Measurements from ENCODE around the gene ANKRD36C. TPM values are rescaled to one million over a fixed set of nuclear protein-coding genes. Genes with fewer than 3 reads are reported as not detected.
A peak's percentile ranks its signal among the peaks of the same experiment; 100 is the strongest.
"Not testable (repeated sequence)": the region's sequence is repeated elsewhere in the genome, so short reads cannot be mapped to it uniquely, and the experiment has no call there.

Gene ANKRD36C
- polyA plus RNA-seq, 3 donors = 12.0 to 16.4 (median 12.4) TPM

GRCh38 chr2:96009833-96010232, 18.2 kb upstream of the ANKRD36C start:
- DNase-seq (ENCODE audit: low read depth in 3 of 3, low spot score in 2 of 3) = not testable (repeated sequence)

DNA sequence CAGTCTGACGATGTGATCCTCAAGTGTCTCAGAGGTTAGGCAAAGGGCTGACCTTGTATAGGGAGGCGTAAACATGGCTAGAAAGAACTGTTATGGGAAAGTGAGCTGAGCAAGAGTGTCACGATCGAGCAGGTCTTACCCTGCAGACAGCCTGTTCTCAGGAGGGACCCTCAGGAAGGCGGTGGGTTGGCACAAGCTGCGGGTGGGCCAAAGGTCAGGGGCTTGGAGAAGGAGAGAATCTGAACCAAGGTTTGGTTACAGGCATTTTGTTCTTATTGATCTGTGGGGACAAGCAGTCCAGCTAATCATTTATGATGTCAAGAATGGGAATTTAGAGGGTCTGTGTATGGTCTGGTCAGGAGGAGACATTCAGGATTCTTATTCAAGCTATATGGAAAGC, 16.4 kb upstream of the ANKRD36C start:
- DNase-seq (ENCODE audit: low read depth in 3 of 3, low spot score in 2 of 3) = not testable (repeated sequence)

DNA sequence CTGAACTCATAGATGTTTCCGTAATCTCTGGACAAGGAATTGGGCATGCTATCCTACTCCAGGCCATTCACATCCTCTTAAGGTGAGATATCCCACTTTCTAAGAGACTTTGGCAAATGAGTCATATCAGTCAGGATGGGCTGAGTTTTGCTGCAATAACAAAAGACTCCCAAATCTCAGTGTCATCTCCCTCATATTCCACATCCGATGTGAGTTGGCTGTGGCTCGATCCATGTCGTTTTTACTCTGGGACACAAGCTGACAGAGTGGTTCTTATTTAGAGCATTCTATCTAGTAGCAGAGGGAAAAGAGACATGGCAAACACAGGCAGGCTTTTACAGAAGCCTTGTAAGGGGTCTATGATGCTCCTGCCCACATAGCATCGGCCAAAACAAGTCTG, 14.6 kb upstream of the ANKRD36C start:
- not testable (repeated sequence) for DNase-seq (ENCODE audit: low read depth in 3 of 3, low spot score in 2 of 3)

DNA sequence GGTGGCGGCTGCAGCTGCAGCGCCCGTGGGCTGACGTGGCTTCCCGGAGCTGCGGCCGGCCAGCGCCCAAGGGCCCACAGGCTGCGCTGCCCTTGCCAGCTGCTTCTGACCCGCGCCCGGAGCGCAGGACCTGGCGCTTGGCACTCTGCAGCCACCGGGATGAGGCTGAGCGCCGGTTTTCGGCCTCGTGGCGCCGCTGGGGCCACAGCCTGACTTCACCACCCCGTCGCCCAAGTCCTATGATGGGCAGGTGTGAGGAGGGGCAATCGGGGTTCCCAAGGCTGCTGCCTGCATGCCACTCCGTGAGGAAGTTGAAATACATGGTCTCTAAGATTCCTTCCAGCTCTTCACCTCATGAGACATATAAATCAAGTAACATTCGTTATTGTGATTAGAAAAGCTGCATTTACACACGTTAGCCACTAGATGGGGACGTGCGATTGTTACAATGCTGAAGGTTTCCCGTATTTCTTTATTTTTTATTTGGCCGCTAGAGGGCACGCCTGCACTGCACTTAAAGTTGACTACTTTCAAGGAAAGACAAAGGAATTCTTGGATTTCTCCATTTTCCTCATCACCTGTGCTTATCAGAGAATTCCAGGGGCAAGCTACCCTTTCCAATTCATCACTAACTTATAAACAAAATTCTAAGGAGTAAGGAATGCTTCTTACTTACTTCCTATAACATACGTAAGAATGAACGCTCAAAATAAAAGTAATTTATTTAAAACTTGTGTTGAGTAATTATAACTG, 1.1 kb upstream of the ANKRD36C start:
- peak in 1 of 3 donors; percentile 21 for DNase-seq (ENCODE audit: low read depth in 3 of 3, low spot score in 2 of 3)

DNA sequence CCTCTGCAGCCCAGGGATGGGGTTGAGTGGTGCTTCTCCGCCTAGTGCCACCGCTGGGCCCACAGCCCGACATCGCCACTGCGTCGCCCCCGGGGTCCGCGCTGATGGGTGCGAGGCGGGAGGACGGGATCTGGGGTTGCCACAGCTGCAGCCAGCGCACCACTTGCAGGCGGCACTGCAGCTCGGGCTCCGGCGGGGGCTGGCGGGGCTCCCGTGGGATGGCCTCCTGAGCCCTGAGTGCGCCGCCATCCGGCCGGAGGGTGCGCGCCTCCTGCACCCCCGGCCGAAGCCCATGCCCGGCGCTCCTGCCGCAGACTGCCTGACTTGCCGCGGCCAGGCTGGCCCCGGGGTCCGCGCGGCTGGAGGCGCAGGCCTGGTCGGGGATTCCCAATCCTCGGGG, 478 bp upstream of the ANKRD36C start:
- DNase-seq (ENCODE audit: low read depth in 3 of 3, low spot score in 2 of 3) = not testable (repeated sequence)

DNA sequence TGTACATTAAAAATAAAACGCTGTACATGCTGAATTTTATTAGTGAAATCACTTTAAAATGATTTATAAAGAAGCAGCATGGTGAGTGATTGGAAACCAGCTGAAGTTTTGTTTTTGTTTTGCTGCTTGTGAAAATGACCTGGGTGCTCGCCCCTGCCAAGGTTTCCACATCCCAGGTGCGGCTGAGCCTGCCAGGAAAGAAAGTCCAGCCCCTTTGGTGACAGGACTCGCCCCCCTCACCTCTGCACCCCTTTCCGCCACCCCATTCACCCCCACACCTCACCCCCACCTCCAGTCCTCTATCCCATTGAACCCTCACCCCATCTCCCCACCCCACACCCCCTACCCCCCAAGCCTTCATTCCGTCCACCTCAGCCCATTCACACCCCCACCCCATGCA, 740 bp downstream of the ANKRD36C start:
- not testable (repeated sequence) for DNase-seq (ENCODE audit: low read depth in 3 of 3, low spot score in 2 of 3)

- not testable (repeated sequence) for DNase-seq (ENCODE audit: low read depth in 3 of 3, low spot score in 2 of 3)
Measured at GRCh38 chr2:95951662-95952061, 40.0 kb downstream of the ANKRD36C start.

DNA sequence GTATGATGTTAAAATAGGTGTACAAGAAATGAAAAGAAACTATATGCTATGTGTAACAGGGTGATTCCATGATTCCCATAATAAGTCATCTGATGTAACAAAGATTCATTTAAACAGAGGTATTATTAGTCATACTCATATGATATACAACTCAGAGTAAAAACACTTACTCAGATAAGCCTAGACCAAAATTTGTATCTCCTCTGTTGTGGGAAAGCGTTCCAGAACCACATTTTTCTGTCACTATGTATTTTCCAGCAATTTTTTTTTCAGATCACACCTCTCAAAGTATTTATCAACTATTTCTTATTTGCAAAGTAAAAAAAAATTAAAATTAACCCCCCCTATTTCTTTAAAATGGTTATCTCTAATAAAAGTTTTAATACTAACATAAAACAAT, 43.6 kb downstream of the ANKRD36C start:
- DNase-seq (ENCODE audit: low read depth in 3 of 3, low spot score in 2 of 3) = not testable (repeated sequence)

DNA sequence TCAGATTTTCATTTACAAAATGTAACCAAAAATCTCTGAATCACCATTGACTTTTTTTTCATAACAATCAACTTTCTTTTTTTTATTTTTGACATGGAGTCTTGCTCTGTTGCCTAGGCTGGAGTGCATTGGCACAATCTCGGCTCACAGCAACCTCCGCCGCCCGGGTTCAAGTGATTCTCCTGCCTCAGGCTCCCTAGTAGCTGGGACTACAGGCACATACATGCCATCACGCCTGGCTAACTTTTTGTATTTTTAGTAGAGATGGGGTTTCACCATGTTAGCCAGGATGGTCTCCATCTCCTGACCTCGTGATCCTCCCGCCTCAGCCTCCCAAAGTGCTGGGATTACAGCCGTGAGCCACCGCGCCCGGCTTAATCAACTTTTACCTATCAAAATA, 51.7 kb downstream of the ANKRD36C start:
- DNase-seq (ENCODE audit: low read depth in 3 of 3, low spot score in 2 of 3) = not testable (repeated sequence)

GRCh38 chr2:95930740-95931139, 60.9 kb downstream of the ANKRD36C start:
- not testable (repeated sequence) for DNase-seq (ENCODE audit: low read depth in 3 of 3, low spot score in 2 of 3)

- DNase-seq (ENCODE audit: low read depth in 3 of 3, low spot score in 2 of 3) = not testable (repeated sequence)
Measured at GRCh38 chr2:95917007-95917406, 74.6 kb downstream of the ANKRD36C start.

GRCh38 chr2:95915131-95915530, 76.5 kb downstream of the ANKRD36C start:
- DNase-seq (ENCODE audit: low read depth in 3 of 3, low spot score in 2 of 3) = not testable (repeated sequence)

GRCh38 chr2:95911431-95911830, 80.2 kb downstream of the ANKRD36C start:
- not testable (repeated sequence) for DNase-seq (ENCODE audit: low read depth in 3 of 3, low spot score in 2 of 3)

- DNase-seq (ENCODE audit: low read depth in 3 of 3, low spot score in 2 of 3) = not testable (repeated sequence)
Measured at GRCh38 chr2:95894443-95894842, 97.2 kb downstream of the ANKRD36C start.

- not testable (repeated sequence) for DNase-seq (ENCODE audit: low read depth in 3 of 3, low spot score in 2 of 3)
Measured at GRCh38 chr2:95867929-95868328, 123.7 kb downstream of the ANKRD36C start.

- DNase-seq (ENCODE audit: low read depth in 3 of 3, low spot score in 2 of 3) = not testable (repeated sequence)
Measured at GRCh38 chr2:95867047-95867677, 124.5 kb downstream of the ANKRD36C start.

GRCh38 chr2:95862121-95862520, 129.5 kb downstream of the ANKRD36C start:
- not testable (repeated sequence) for DNase-seq (ENCODE audit: low read depth in 3 of 3, low spot score in 2 of 3)

DNA sequence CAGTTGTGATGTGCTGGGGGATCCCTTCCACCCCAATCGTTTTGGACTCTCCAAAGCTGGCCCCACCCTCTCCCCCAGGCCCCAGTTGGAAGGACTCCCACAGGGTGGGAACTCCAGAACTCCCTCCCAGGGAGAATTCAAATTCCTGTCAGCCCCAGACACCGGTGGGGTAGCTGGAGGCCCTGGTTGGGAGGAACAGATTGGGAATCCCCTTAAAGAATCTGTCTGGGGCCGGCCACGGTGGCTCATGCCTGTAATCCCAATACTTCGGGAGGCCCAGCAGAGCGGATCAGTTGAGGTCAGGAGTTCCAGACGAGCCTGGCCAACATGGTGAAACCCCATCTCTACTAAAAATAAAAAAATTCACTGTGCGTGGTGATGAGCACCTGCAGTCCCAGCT, 155.5 kb downstream of the ANKRD36C start:
- no peak for DNase-seq (ENCODE audit: low read depth in 3 of 3, low spot score in 2 of 3)

DNA sequence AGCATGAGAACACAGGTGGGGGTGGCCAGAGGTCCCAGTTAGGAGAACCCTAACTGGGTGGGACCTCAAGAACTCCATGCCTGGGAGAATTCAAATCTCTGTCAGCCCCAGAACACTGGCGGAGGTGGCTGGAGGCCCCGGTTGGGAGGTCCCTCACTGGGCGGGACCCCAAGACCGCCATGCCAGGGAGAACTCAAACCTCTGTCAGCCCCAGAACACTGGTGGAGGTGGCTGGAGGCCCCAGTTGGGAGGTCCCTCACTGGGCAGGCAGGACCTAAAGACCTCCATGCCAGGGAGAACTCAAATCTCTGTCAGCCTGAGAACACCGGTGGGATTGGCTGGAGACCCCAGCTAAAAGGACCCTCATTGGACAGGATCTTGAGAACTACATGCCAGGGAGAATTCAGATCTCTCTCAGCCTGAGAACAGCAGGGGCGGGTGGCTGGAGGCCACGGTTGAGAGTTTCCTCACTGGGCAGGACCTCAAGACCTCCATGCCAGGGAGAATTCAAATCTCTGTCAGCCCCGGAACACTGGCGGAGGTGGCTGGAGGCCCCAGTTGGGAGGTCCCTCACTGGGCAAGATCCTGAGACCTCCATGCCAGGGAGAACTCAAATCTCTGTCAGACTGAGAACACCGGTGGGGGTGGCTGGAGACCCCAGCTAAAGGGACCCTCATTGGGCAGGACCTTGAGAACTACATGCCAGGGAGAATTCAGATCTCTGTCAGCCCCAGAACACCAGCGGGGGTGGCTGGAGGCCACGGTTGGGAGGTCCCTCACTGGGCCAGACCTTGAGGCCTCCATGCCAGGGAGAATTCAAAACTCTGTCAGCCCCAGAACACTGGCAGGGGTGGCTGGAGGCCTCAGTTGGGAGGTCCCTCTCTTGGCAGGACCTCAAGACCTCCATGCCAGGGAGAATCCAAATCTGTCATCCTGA, 157.3 kb downstream of the ANKRD36C start:
- not testable (repeated sequence) for DNase-seq (ENCODE audit: low read depth in 3 of 3, low spot score in 2 of 3)

DNA sequence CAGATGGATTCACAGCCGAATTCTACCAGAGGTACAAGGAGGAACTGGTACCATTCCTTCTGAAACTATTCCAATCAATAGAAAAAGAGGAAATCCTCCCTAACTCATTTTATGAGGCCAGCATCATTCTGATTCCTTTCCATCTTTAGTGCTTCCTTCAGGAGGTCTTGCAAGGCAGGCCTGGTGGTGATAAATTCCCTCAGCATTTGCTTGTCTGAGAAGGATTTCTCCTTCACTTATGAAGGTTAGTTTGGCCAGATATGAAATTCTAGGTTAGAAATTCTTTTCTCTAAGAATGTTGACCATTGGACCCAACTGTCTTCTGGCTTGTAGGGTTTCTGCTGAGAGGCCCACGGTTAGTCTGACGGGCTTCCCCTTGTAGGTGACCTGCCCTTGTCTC, 167.4 kb downstream of the ANKRD36C start:
- not testable (repeated sequence) for DNase-seq (ENCODE audit: low read depth in 3 of 3, low spot score in 2 of 3)

DNA sequence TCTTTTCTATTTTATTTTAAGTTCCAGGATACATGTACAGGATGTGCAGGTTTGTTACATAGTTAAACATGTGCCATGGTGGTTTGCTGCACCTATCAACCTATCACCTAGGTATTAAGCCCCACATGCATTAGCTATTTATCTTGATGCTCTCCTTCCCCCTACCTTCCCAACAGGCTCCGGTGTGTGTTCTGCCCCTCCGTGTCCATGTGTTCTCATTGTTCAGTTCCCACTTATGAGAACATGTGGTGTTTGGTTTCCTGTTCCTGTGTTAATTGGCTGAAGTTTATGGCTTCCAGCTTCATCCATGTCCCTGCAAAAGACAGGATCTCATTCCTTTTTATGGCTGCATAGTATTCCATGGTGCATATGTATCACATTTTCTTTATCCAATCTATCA, 174.1 kb downstream of the ANKRD36C start:
- not testable (repeated sequence) for DNase-seq (ENCODE audit: low read depth in 3 of 3, low spot score in 2 of 3)
